HCT116 (cell line): ENCODE measurements around the gene MED15. TPM values are rescaled to one million over a fixed set of nuclear protein-coding genes. Genes with fewer than 3 reads are reported as not detected.
A peak's percentile ranks its signal among the peaks of the same experiment; 100 is the strongest.
"Not testable (repeated sequence)": the region's sequence is repeated elsewhere in the genome, so short reads cannot be mapped to it uniquely, and the experiment has no call there.

Experiments
- ATAC-seq: fragments of 200-7000 bp; cut with Tn5 transposase; 2 replicates; pipeline ENCODE4 v1.9.1; 2020; ENCODE audit warnings: mild to moderate bottlenecking, moderate library complexity
- BruUV-seq: library from RNA; stranded (reverse); fragments of 400-500 nt; replicated peaks from 2 replicates; lab custom pipeline; 2021; lab: Mats Ljungman, UMichigan
- CTCF ChIA-PET: fragments of 300-600 bp; sonication (Branson Sonifier 250); formaldehyde crosslinking; loops from one replicate; lab custom pipeline; 2021; ENCODE audit warnings: antibody characterized with exemption; lab: Charles Lee
- POLR2A ChIA-PET: fragments of 300-600, 350-600 bp; sonication (Branson Sonifier 250); formaldehyde crosslinking; loops from one replicate; lab custom pipeline; 2021; ENCODE audit warnings: antibody characterized with exemption; lab: Charles Lee
- RAD21 ChIA-PET, 2 experiments: fragments of 300-600 bp; sonication (Branson Sonifier 250); formaldehyde crosslinking; loops; one replicate each; lab custom pipeline; 2023; ENCODE audit warnings: low total read pairs in 2 of 2; ENCODE audit not compliant: uncharacterized antibody in 2 of 2, unreplicated experiment in 2 of 2, low non-redundant PET in 1 of 2; lab: Charles Lee
- DNase-seq: peaks from one replicate; pipeline ENCODE4 v3.0.0-alpha.2; 2010; ENCODE audit warnings: low read depth, low spot score
- H2AFZ ChIP-seq: fragments of 200-600 bp; shearing (Covaris generic), sonication (generic); 2 replicates; pipeline ENCODE4 v1.6.1; 2017; ENCODE audit warnings: low read depth, mixed run types, mixed read lengths, antibody characterized with exemption, low read length; ENCODE audit not compliant: poor library complexity, severe bottlenecking
- H3K27ac ChIP-seq: 2 replicates; pipeline ENCODE4 v1.5.1; 2012; ENCODE audit warnings: low read depth, low read length
- H3K27me3 ChIP-seq: fragments of 200-600 bp; sonication (generic); 2 replicates; pipeline ENCODE4 v1.6.1; 2016; ENCODE audit warnings: mixed run types, low read length, mixed read lengths; ENCODE audit not compliant: insufficient read depth
- H3K36me3 ChIP-seq, 2 experiments: fragments of 200-500 bp in 1 of 2; fragments of 200-600 bp in 1 of 2; sonication (Bioruptor generic) in 1 of 2; sonication (generic) in 1 of 2; 2 replicates each; pipeline versions ENCODE4 v1.5.1 to v1.6.1; 2014 to 2016; ENCODE audit warnings: low read length in 2 of 2, inconsistent platforms in 1 of 2, mixed read lengths in 1 of 2, mixed run types in 1 of 2; ENCODE audit not compliant: insufficient read depth in 2 of 2, control insufficient read depth in 1 of 2
- H3K4me1 ChIP-seq, 2 experiments: fragments of 200-600 bp in 1 of 2; sonication (generic) in 1 of 2; 2 replicates each; pipeline versions ENCODE4 v1.5.1 to v1.6.1; 2012 to 2017; ENCODE audit warnings: low read length in 2 of 2, inconsistent platforms in 1 of 2, mild to moderate bottlenecking in 1 of 2, mixed read lengths in 1 of 2, mixed run types in 1 of 2, moderate library complexity in 1 of 2; ENCODE audit not compliant: insufficient read depth in 2 of 2, control insufficient read depth in 1 of 2
- H3K4me2 ChIP-seq: fragments of 200-600 bp; sonication (generic); 2 replicates; pipeline ENCODE4 v1.6.1; 2017; ENCODE audit warnings: mixed run types, low read length, mixed read lengths
- H3K4me3 ChIP-seq, 2 experiments: fragments of 200-600 bp in 1 of 2; sonication (generic) in 1 of 2; replicated peaks in 1 of 2; 2 replicates each; pipeline ENCODE4 v1.5.1; 2011 to 2016; ENCODE audit warnings: low read length in 2 of 2, control low read depth in 1 of 2, low read depth in 1 of 2, mild to moderate bottlenecking in 1 of 2, mixed read lengths in 1 of 2, mixed run types in 1 of 2
- H3K79me2 ChIP-seq: fragments of 200-600 bp; sonication (generic); 2 replicates; pipeline ENCODE4 v1.6.1; 2017; ENCODE audit warnings: mild to moderate bottlenecking, mixed run types, low read length, moderate library complexity, mixed read lengths; ENCODE audit not compliant: insufficient read depth
- H3K9ac ChIP-seq: fragments of 200-600 bp; sonication (generic); 2 replicates; pipeline ENCODE4 v1.6.1; 2016; ENCODE audit warnings: low read length, mixed read lengths
- H3K9me2 ChIP-seq: fragments of 200-600 bp; sonication (generic), shearing (Covaris generic); 2 replicates; pipeline ENCODE4 v1.6.1; 2017; ENCODE audit warnings: mixed run types, mild to moderate bottlenecking, moderate library complexity; ENCODE audit not compliant: insufficient read depth
- H3K9me3 ChIP-seq, 2 experiments: fragments of 200-500 bp in 1 of 2; fragments of 200-600 bp in 1 of 2; sonication (Bioruptor generic) in 1 of 2; sonication (generic) in 1 of 2; 2 replicates each; pipeline ENCODE4 v1.6.1; 2014 to 2017; ENCODE audit warnings: low read length in 2 of 2, mixed read lengths in 2 of 2, inconsistent platforms in 1 of 2, low read depth in 1 of 2, mild to moderate bottlenecking in 1 of 2, mixed run types in 1 of 2, moderate library complexity in 1 of 2; ENCODE audit not compliant: control insufficient read depth in 1 of 2, insufficient read depth in 1 of 2
- H4K20me1 ChIP-seq: fragments of 200-600 bp; sonication (generic), shearing (Covaris generic); 2 replicates; pipeline ENCODE4 v1.6.1; 2017; ENCODE audit warnings: mixed run types, mild to moderate bottlenecking, moderate library complexity; ENCODE audit not compliant: insufficient read depth
- ATF3 ChIP-seq: IDR thresholded peaks from 2 replicates; pipeline ENCODE4 v1.6.1; 2012
- CBX3 ChIP-seq: IDR thresholded peaks from 2 replicates; pipeline ENCODE4 v1.6.1; 2012; ENCODE audit warnings: low read depth
- ELF1 ChIP-seq: IDR thresholded peaks from 2 replicates; pipeline ENCODE4 v1.6.1; 2012; ENCODE audit warnings: low read depth, borderline replicate concordance
- EZH2phosphoT487 ChIP-seq: fragments of 200-600 bp; IDR thresholded peaks from 2 replicates; pipeline ENCODE4 v1.6.1; 2018; ENCODE audit warnings: antibody characterized with exemption, borderline replicate concordance
- FOSL1 ChIP-seq: IDR thresholded peaks from 2 replicates; pipeline ENCODE4 v1.6.1; 2012; ENCODE audit warnings: low read depth
- JUND ChIP-seq: IDR thresholded peaks from 2 replicates; pipeline ENCODE4 v1.6.1; 2012
- RAD21 ChIP-seq: IDR thresholded peaks from 2 replicates; pipeline ENCODE4 v1.6.1; 2012; ENCODE audit warnings: low read depth, mild to moderate bottlenecking
- SP1 ChIP-seq: IDR thresholded peaks from 2 replicates; pipeline ENCODE4 v1.6.1; 2012; ENCODE audit warnings: low read depth
- TCF7L2 ChIP-seq: IDR thresholded peaks from 2 replicates; pipeline ENCODE4 v1.7.0; 2011; ENCODE audit warnings: borderline replicate concordance, inconsistent platforms; ENCODE audit not compliant: insufficient read depth, insufficient read length; ENCODE audit errors: extremely low read depth
- ZBTB33 ChIP-seq: IDR thresholded peaks from 2 replicates; pipeline ENCODE4 v1.6.1; 2011; ENCODE audit warnings: mild to moderate bottlenecking, low read length, moderate library complexity; ENCODE audit not compliant: insufficient replicate concordance; ENCODE audit errors: extremely low read depth
- intact Hi-C: fragments of 100-400 bp; cut with micrococcal nuclease; formaldehyde crosslinking; loops from 2 replicates; pipeline ENCODE4 v1.10.0; 2022
- total RNA-seq: library from RNA; stranded (reverse); gene quantifications from one replicate; pipeline ENCODE4 v1.2.1, GENCODE V29; 2021; ENCODE audit not compliant: unreplicated experiment
- TF ChIP-seq, protein P1 (sequence below): IDR thresholded peaks from 2 replicates; pipeline ENCODE4 v1.6.1; 2012; ENCODE audit warnings: low read depth

MED15 gene
- total RNA-seq, 1 experiment from 2014 or later = 81.3 TPM

DNA sequence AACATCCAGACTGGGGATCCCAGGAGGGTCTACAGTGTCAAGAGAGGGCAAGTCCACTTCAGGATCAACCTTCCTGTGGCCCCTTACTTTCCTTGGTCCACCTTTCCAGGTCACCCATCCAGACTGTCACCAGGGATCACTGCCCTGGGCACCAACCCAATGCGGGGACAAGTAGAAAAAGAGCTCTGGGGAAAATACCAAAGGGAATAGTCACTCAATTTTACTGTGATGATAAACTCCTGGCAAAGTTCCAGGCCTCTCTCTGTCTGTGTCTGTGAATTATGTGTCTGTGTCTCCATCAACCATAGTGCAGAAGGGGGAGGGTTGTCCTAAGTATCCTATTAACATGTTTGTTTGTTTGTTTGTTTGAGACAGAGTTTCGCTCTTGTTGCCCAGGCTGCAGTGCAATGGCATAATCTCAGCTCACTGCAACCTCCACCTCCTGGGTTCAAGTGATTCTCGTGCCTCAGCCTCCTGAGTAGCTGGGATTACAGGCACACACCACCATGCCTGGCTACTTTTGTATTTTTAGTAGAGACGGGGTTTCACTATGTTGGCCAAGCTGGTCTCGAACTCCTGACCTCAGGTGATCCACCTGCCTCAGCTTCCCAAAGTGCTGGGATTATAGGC, 3.0 kb upstream of the MED15 start:
- H3K4me1 ChIP-seq = peaks cover 17 to 28% of the 10 kb centered on the region in 2 experiments
- BruUV-seq, H3K27me3 ChIP-seq, CTCF ChIA-PET, H3K9me3 ChIP-seq, H3K9ac ChIP-seq, H3K36me3 ChIP-seq, H2AFZ ChIP-seq, RAD21 ChIA-PET, intact Hi-C loops, H3K9me2 ChIP-seq, POLR2A ChIA-PET, H3K4me3 ChIP-seq, H4K20me1 ChIP-seq: not testable (repeated sequence)
- H3K27ac ChIP-seq = peak overlapping the region; percentile 1; the same call in 1 of the 2 replicates
- peak; percentile 29; the same call in 1 of the 2 replicates for TF ChIP-seq JUND
- peak; percentile 57; the same call in 1 of the 2 replicates for TF ChIP-seq FOSL1
- peaks cover 20% of the 10 kb centered on the region for H3K79me2 ChIP-seq
- ATAC-seq (peak; percentile 39), DNase-seq (peak; percentile 50)
- H3K4me2 ChIP-seq = peak overlapping the region; percentile 61

GRCh38 chr22:20506543-20507252, 712 bp upstream of the MED15 start:
- peaks cover 43% of the 10 kb centered on the region for H3K79me2 ChIP-seq
- peak overlapping the region; percentile 90 for H3K4me2 ChIP-seq
- H4K20me1 ChIP-seq = no peaks in the 10 kb centered on the region
- no peaks in the 10 kb centered on the region for H3K36me3 ChIP-seq
- ChIA-PET POLR2A (interaction anchor here (1.3 kb wide), 1 partner anchor 24 kb away, joined by 4 read pairs; no protein-coding TSS in a partner anchor), RAD21 (interaction anchor here in 1 of 2 experiments (1.0 kb wide), 1 partner anchor 24 kb away, joined by 3 read pairs; no protein-coding TSS in a partner anchor), CTCF (interaction anchor here (1.1 to 1.2 kb wide), 2 partner anchors 58 to 89 kb away, joined by 3 to 4 read pairs; no protein-coding TSS in a partner anchor)
- DNase-seq = no peak
- intact Hi-C loops = no loop called here
- no peaks in the 10 kb centered on the region for H3K9me3 ChIP-seq
- H3K9ac ChIP-seq = peak overlapping the region; percentile 79
- BruUV-seq = no TSS peak
- H3K4me3 ChIP-seq = peak overlapping the region; percentile 86 to 94
- H3K27ac ChIP-seq = peak overlapping the region; percentile 87; the same call in 1 of the 2 replicates
- no peaks in the 10 kb centered on the region for H3K9me2 ChIP-seq
- peak overlapping the region; percentile 40 for H2AFZ ChIP-seq
- no peaks in the 10 kb centered on the region for H3K27me3 ChIP-seq
- no peak for ATAC-seq
- H3K4me1 ChIP-seq = peaks cover 32 to 50% of the 10 kb centered on the region in 2 experiments
- TF ChIP-seq CBX3 (no peak), ELF1 (no peak), TCF7L2 (no peak), ZBTB33 (no peak), SP1 (no peak), EZH2phosphoT487 (no peak), ATF3 (no peak), FOSL1 (no peak), RAD21 (no peak)
- TF ChIP-seq, protein P1, sequence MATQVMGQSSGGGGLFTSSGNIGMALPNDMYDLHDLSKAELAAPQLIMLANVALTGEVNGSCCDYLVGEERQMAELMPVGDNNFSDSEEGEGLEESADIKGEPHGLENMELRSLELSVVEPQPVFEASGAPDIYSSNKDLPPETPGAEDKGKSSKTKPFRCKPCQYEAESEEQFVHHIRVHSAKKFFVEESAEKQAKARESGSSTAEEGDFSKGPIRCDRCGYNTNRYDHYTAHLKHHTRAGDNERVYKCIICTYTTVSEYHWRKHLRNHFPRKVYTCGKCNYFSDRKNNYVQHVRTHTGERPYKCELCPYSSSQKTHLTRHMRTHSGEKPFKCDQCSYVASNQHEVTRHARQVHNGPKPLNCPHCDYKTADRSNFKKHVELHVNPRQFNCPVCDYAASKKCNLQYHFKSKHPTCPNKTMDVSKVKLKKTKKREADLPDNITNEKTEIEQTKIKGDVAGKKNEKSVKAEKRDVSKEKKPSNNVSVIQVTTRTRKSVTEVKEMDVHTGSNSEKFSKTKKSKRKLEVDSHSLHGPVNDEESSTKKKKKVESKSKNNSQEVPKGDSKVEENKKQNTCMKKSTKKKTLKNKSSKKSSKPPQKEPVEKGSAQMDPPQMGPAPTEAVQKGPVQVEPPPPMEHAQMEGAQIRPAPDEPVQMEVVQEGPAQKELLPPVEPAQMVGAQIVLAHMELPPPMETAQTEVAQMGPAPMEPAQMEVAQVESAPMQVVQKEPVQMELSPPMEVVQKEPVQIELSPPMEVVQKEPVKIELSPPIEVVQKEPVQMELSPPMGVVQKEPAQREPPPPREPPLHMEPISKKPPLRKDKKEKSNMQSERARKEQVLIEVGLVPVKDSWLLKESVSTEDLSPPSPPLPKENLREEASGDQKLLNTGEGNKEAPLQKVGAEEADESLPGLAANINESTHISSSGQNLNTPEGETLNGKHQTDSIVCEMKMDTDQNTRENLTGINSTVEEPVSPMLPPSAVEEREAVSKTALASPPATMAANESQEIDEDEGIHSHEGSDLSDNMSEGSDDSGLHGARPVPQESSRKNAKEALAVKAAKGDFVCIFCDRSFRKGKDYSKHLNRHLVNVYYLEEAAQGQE = no peak
